ENCODE measurements around the gene GALNT2.

Gene GALNT2

GRCh38 chr1:230066466-230067404 is at the start of gene GALNT2:
Gene GALNT2 (plus strand): TSS chr1:230067238. CDS start chr1:230067281, 43 bp downstream.
- peak within 1 kb of the TSS; percentile 82 for H3K4me3 ChIP-seq (ENCODE audit: low read depth, low read length)
- no peak for TF ChIP-seq CTCF (conservative IDR thresholded peaks at IDR 0.05; ENCODE audit: low read depth, low read length)
- peak; percentile 85 for DNase-seq (ENCODE audit: low read depth)

GRCh38 chr1:230020451-230020850 is 46.6 kb upstream of the GALNT2 start:
- no peak overlapping the region for H3K4me3 ChIP-seq (ENCODE audit: low read depth, low read length)
- DNase-seq (ENCODE audit: low read depth) = no peak
- TF ChIP-seq CTCF (conservative IDR thresholded peaks at IDR 0.05; ENCODE audit: low read depth, low read length) = no peak

- TF ChIP-seq CTCF (conservative IDR thresholded peaks at IDR 0.05; ENCODE audit: low read depth, low read length) = no peak
- no peak overlapping the region for H3K4me3 ChIP-seq (ENCODE audit: low read depth, low read length)
- no peak for DNase-seq (ENCODE audit: low read depth)
These were observed 44.2 kb upstream of the GALNT2 start for GRCh38 chr1:230022666-230023380.

- no peak overlapping the region for H3K4me3 ChIP-seq (ENCODE audit: low read depth, low read length)
- DNase-seq (ENCODE audit: low read depth) = no peak
- TF ChIP-seq CTCF (conservative IDR thresholded peaks at IDR 0.05; ENCODE audit: low read depth, low read length) = no peak
These were observed 41.4 kb upstream of the GALNT2 start for GRCh38 chr1:230025686-230026085.

- no peak for DNase-seq (ENCODE audit: low read depth)
- H3K4me3 ChIP-seq (ENCODE audit: low read depth, low read length) = no peak overlapping the region
- no peak for TF ChIP-seq CTCF (conservative IDR thresholded peaks at IDR 0.05; ENCODE audit: low read depth, low read length)
These were observed 40.9 kb upstream of the GALNT2 start for GRCh38 chr1:230026139-230026538.

- no peak overlapping the region for H3K4me3 ChIP-seq (ENCODE audit: low read depth, low read length)
- no peak for DNase-seq (ENCODE audit: low read depth)
- no peak for TF ChIP-seq CTCF (conservative IDR thresholded peaks at IDR 0.05; ENCODE audit: low read depth, low read length)
These were observed 40.5 kb upstream of the GALNT2 start for GRCh38 chr1:230026572-230026971.
